ENCODE results near the gene C1orf167. TPM values are rescaled to one million over a fixed set of nuclear protein-coding genes. Genes with fewer than 3 reads are reported as not detected.
A peak's percentile ranks its signal among the peaks of the same experiment; 100 is the strongest.

C1orf167 gene
- total and polyA plus RNA-seq, 3 experiments from 2014 or later = 0.81 TPM; not detected in 2

GRCh38 chr1:11833900-11834299, 71.9 kb downstream of the C1orf167 start:
- Histone ChIP-seq H3K9me3 (ENCODE audit: low read length) (no peaks in the 10 kb centered on the region), H3K27me3 (ENCODE audit: insufficient read depth, low read length, poor library complexity, severe bottlenecking) (no peaks in the 10 kb centered on the region), H3K4me3 (ENCODE audit: low read length) (no peak overlapping the region), H3K27ac (ENCODE audit: low read depth, low read length) (no peak overlapping the region), H3K36me3 (ENCODE audit: insufficient read depth, low read length) (peaks cover 35% of the 10 kb centered on the region), H3K4me1 (ENCODE audit: insufficient read depth, low read length) (no peaks in the 10 kb centered on the region)
- ChIA-PET POLR2A (no interaction called here), CTCF (interaction anchor here (1.6 kb wide), 1 partner anchor 74 kb away, joined by 3 read pairs; no protein-coding TSS in a partner anchor)
- Mint-ChIP-seq H3K36me3 (peaks cover 5 to 82% (median 14%) of the 10 kb centered on the region in 3 donors), H3K4me1 (peaks cover 5% of the 10 kb centered on the region in 3 donors), H3K9me3 (no peaks in the 10 kb centered on the region), H3K27ac (no peak overlapping the region), H3K27me3 (no peaks in the 10 kb centered on the region), H3K4me3 (peak overlapping the region in 1 of 7 donors; percentile 15)
- DNase-seq = no peak

DNA sequence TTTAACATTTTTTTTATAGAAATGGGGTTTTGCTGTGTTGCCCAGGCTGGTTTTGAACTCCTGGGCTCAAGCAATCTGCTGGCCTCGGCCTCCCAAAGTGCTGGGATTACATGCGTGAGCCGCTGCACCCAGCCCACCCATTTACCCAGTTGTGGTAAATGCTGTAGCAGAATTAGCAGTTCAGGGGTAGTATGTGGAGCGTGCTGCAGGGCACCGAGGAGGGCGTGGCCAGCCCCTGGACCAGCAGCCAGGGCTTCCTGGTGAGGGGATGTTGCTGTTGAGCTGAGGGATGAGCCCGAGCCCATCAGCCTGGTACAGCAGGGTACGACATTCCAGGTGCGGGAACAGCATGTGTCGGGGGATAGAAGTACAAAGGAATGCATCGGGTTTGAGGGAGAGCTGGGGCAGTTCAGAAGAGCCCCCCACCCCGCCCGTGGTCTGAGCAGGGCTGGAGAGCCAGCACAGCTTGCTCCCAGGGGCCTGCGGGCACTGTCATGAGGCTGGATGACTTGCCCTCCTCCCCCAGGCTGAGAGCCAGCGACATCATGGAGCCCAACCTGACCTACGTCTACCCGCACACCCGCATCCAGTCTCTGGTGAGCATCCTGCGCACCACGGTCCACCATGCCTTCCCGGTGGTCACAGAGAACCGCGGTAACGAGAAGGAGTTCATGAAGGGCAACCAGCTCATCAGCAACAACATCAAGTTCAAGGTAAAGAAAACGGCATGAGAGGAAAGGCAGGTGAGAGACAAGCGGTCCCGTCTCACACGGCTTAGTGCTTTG, 73.6 kb downstream of the C1orf167 start:
- Histone ChIP-seq H3K27ac (ENCODE audit: low read depth, low read length) (no peak overlapping the region), H3K4me3 (ENCODE audit: low read length) (no peak overlapping the region), H3K36me3 (ENCODE audit: insufficient read depth, low read length) (peaks cover 37% of the 10 kb centered on the region), H3K9me3 (ENCODE audit: low read length) (no peaks in the 10 kb centered on the region), H3K27me3 (ENCODE audit: insufficient read depth, low read length, poor library complexity, severe bottlenecking) (no peaks in the 10 kb centered on the region), H3K4me1 (ENCODE audit: insufficient read depth, low read length) (no peaks in the 10 kb centered on the region)
- Mint-ChIP-seq H3K36me3 (peaks cover 5 to 87% (median 15%) of the 10 kb centered on the region in 3 donors), H3K4me3 (no peak overlapping the region), H3K27ac (peak overlapping the region in 1 of 8 donors; percentile 72), H3K9me3 (no peaks in the 10 kb centered on the region), H3K27me3 (no peaks in the 10 kb centered on the region), H3K4me1 (peaks cover 5 to 6% (median 6%) of the 10 kb centered on the region in 3 donors)
- ChIA-PET CTCF (interaction anchor here (1.4 kb wide), 1 partner anchor 11 kb away, joined by 3 read pairs; no protein-coding TSS in a partner anchor), POLR2A (interaction anchor here (0.7 kb wide), 1 partner anchor 72 kb away, joined by 3 read pairs; no protein-coding TSS in a partner anchor)
- no peak for DNase-seq

- Histone ChIP-seq H3K4me1 (ENCODE audit: insufficient read depth, low read length) (no peaks in the 10 kb centered on the region), H3K27ac (ENCODE audit: low read depth, low read length) (no peak overlapping the region), H3K27me3 (ENCODE audit: insufficient read depth, low read length, poor library complexity, severe bottlenecking) (no peaks in the 10 kb centered on the region), H3K9me3 (ENCODE audit: low read length) (no peaks in the 10 kb centered on the region), H3K36me3 (ENCODE audit: insufficient read depth, low read length) (peaks cover 43% of the 10 kb centered on the region), H3K4me3 (ENCODE audit: low read length) (no peak overlapping the region)
- POLR2A ChIA-PET = interaction anchor here (1.6 kb wide), 1 partner anchor 71 kb away, joined by 4 read pairs; no protein-coding TSS in a partner anchor
- Mint-ChIP-seq H3K27me3 (no peaks in the 10 kb centered on the region), H3K27ac (no peak overlapping the region), H3K4me3 (no peak overlapping the region), H3K36me3 (peaks cover 5 to 93% (median 22%) of the 10 kb centered on the region in 3 donors), H3K4me1 (peaks cover 5 to 6% (median 6%) of the 10 kb centered on the region in 3 donors), H3K9me3 (no peaks in the 10 kb centered on the region)
- CTCF ChIA-PET = interaction anchor here (0.7 to 1.6 kb wide), 4 partner anchors 55 to 286 kb away, joined by 3 to 5 read pairs (median 4); no protein-coding TSS in a partner anchor
- DNase-seq = no peak
Observed at GRCh38 chr1:11836955-11837766, 75.2 kb downstream of the C1orf167 start.

DNA sequence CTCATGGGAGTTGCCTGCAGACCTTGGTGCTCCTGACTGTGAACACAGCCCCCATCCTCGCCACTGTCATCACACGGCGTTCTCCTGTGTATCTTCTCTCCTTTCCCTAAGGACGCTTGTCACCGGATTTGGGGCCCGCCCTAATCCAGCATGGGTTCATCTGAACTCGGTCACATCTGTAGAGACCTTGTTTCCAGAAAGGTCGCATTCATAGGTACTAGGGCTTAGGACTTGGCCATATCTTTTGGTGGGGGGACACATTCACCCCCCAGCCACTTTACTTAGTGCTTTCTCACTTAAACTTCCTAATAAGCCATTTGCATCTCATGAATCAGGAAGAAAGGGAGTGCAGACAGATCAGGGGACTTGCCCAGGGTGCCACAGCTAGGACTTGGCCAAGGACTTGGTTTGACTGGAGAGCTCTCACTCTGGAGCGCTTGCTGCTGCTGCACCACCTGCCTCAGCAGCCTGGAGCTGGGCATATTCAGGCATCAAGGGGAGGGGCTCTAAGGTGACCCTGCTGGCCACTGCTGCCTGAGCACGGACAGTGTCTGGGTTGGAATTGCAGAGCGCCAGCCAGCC, 75.9 kb downstream of the C1orf167 start:
- Mint-ChIP-seq H3K27ac (no peak overlapping the region), H3K4me1 (peaks cover 5 to 6% (median 6%) of the 10 kb centered on the region in 3 donors), H3K9me3 (no peaks in the 10 kb centered on the region), H3K27me3 (no peaks in the 10 kb centered on the region), H3K4me3 (no peak overlapping the region), H3K36me3 (peaks cover 5 to 92% (median 25%) of the 10 kb centered on the region in 3 donors)
- H3K27me3 ChIP-seq (ENCODE audit: insufficient read depth, low read length, poor library complexity, severe bottlenecking) = no peaks in the 10 kb centered on the region
- H3K4me3 ChIP-seq (ENCODE audit: low read length) = no peak overlapping the region
- DNase-seq = no peak
- CTCF ChIA-PET = interaction anchor here (0.6 to 1.9 kb wide), 11 partner anchors 14 to 395 kb away, joined by 3 to 10 read pairs (median 4); no protein-coding TSS in a partner anchor
- POLR2A ChIA-PET = interaction anchor here (1.6 kb wide), 1 partner anchor 71 kb away, joined by 4 read pairs; no protein-coding TSS in a partner anchor
- H3K4me1 ChIP-seq (ENCODE audit: insufficient read depth, low read length) = no peaks in the 10 kb centered on the region
- H3K9me3 ChIP-seq (ENCODE audit: low read length) = no peaks in the 10 kb centered on the region
- H3K27ac ChIP-seq (ENCODE audit: low read depth, low read length) = no peak overlapping the region
- H3K36me3 ChIP-seq (ENCODE audit: insufficient read depth, low read length) = peaks cover 46% of the 10 kb centered on the region

- Mint-ChIP-seq H3K9me3 (no peaks in the 10 kb centered on the region), H3K27me3 (no peaks in the 10 kb centered on the region), H3K4me3 (no peak overlapping the region), H3K4me1 (peaks cover 5 to 6% (median 6%) of the 10 kb centered on the region in 3 donors), H3K36me3 (peaks cover 5 to 87% (median 25%) of the 10 kb centered on the region in 3 donors), H3K27ac (peak overlapping the region in 1 of 8 donors; percentile 8)
- Histone ChIP-seq H3K9me3 (ENCODE audit: low read length) (no peaks in the 10 kb centered on the region), H3K4me3 (ENCODE audit: low read length) (no peak overlapping the region), H3K36me3 (ENCODE audit: insufficient read depth, low read length) (peaks cover 42% of the 10 kb centered on the region), H3K27ac (ENCODE audit: low read depth, low read length) (no peak overlapping the region), H3K27me3 (ENCODE audit: insufficient read depth, low read length, poor library complexity, severe bottlenecking) (no peaks in the 10 kb centered on the region), H3K4me1 (ENCODE audit: insufficient read depth, low read length) (no peaks in the 10 kb centered on the region)
- CTCF ChIA-PET = interaction anchor here (0.6 to 1.9 kb wide), 11 partner anchors 14 to 394 kb away, joined by 3 to 10 read pairs (median 4); no protein-coding TSS in a partner anchor
- DNase-seq = peak; percentile 56 to 81 (median 57)
- POLR2A ChIA-PET = interaction anchor here (1.6 kb wide), 1 partner anchor 70 kb away, joined by 4 read pairs; no protein-coding TSS in a partner anchor
Observed at GRCh38 chr1:11838349-11839272, 76.6 kb downstream of the C1orf167 start.
